ENCODE data around the gene ZMIZ1. TPM values are rescaled to one million over a fixed set of nuclear protein-coding genes. Genes with fewer than 3 reads are reported as not detected.

ZMIZ1 gene
- polyA plus RNA-seq, 3 donors, result 3.3 to 64.6 (median 8.9) TPM

DNA sequence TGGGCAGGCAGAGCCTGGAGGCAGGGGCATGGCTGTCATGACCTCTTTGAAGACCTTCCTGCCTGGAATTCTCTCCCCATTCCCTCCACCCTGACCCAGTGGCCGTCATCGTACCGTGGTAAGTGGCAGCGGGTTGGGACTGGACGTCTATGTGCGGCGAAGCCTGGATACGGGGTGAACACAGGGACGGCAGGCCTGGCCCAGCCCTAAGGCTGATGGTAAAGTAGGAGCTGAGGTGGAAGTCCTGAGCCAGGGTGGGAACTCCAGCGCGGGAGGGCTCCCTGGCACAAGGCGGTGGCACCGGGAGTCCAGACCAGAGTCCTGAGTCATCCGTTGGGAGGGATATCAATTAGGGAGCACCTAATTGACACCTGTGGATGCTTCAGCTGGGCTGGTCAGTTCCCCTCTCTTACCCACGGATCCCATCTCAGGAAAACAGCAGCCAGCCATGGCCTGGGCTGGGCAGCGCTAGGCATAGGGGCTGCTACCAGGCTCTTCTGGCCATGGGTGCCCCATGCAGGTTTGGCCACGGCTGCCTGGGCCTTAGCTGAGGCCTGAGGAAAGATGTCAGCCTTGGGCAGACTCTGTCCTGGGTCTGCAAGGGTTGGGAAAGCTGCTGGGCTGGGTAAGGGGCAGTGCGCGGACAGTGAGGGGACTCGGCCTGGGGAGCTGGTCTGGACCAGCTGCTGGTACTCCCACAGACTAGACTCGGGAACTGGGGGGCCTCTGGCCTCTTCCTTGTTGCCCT, 281.8 kb downstream of the ZMIZ1 start:
- Histone ChIP-seq H3K79me2 (ENCODE audit: insufficient read depth, low read length) (peaks cover 84% of the 10 kb centered on the region), H3K27me3 (ENCODE audit: control insufficient read depth in 2 of 2, insufficient read depth in 2 of 2, low read length in 2 of 2) (no peaks in the 10 kb centered on the region), H3K36me3 (replicated peaks in 1 of 2; ENCODE audit: control insufficient read depth in 1 of 2, insufficient read depth in 2 of 2, low read length in 2 of 2) (peaks cover 63 to 70% of the 10 kb centered on the region in 2 donors), H3K27ac (ENCODE audit: low read depth in 1 of 2, low read length in 2 of 2) (peak overlapping the region; percentile 4 to 99), H3K4me1 (ENCODE audit: control insufficient read depth in 1 of 2, insufficient read depth in 2 of 2, low read length in 2 of 2) (peaks cover 92 to 96% of the 10 kb centered on the region in 2 donors), H3K4me3 (replicated peaks in 1 of 3; ENCODE audit: low read depth in 2 of 3, low read length in 3 of 3) (peak overlapping the region in 1 of 3 experiments; percentile 83), H3K9ac (ENCODE audit: insufficient read depth, low read length, poor library complexity, severe bottlenecking) (no peak overlapping the region), H3K9me3 (replicated peaks in 1 of 2; ENCODE audit: control insufficient read depth in 1 of 2, insufficient read depth in 1 of 2, low read length in 2 of 2) (no peaks in the 10 kb centered on the region), H3K4me2 (replicated peaks; ENCODE audit: extremely low read depth, low read length, poor library complexity, severe bottlenecking) (peak overlapping the region; percentile 82), H4K20me1 (ENCODE audit: insufficient read depth, low read length) (peaks cover 82% of the 10 kb centered on the region), H2AFZ (ENCODE audit: insufficient read depth, low read depth, low read length, poor library complexity, severe bottlenecking) (no peak overlapping the region)
- H3K27me3 Mint-ChIP-seq (ENCODE audit: low read depth in 3 of 3), result peaks cover 0 to 4% (median 3%) of the 10 kb centered on the region in 3 donors
- intact Hi-C loops (cut with micrococcal nuclease), result loop anchor here (5.0 to 10.0 kb wide), 2 partner anchors 33 to 106 kb away; no protein-coding TSS in a partner anchor
- peak overlapping the region in 1 of 2 donors; percentile 92 for H3K4me3 Mint-ChIP-seq
- H3K36me3 Mint-ChIP-seq, result peaks cover 71% of the 10 kb centered on the region in 2 donors
- peak overlapping the region; percentile 15 to 98 (median 96) for H3K27ac Mint-ChIP-seq
- H3K9me3 Mint-ChIP-seq, result peaks cover 0 to 2% (median 0%) of the 10 kb centered on the region in 7 donors
- TF ChIP-seq, protein P1, sequence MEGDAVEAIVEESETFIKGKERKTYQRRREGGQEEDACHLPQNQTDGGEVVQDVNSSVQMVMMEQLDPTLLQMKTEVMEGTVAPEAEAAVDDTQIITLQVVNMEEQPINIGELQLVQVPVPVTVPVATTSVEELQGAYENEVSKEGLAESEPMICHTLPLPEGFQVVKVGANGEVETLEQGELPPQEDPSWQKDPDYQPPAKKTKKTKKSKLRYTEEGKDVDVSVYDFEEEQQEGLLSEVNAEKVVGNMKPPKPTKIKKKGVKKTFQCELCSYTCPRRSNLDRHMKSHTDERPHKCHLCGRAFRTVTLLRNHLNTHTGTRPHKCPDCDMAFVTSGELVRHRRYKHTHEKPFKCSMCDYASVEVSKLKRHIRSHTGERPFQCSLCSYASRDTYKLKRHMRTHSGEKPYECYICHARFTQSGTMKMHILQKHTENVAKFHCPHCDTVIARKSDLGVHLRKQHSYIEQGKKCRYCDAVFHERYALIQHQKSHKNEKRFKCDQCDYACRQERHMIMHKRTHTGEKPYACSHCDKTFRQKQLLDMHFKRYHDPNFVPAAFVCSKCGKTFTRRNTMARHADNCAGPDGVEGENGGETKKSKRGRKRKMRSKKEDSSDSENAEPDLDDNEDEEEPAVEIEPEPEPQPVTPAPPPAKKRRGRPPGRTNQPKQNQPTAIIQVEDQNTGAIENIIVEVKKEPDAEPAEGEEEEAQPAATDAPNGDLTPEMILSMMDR (IDR thresholded peaks at IDR 0.05), result no peak
- peaks cover 82% of the 10 kb centered on the region for H3K4me1 Mint-ChIP-seq
- WGBS (ENCODE audit: insufficient coverage), result 91% methylated on average over 17 of the region's 21 CpGs
- peak in 1 of 3 donors; percentile 7 for DNase-seq

DNA sequence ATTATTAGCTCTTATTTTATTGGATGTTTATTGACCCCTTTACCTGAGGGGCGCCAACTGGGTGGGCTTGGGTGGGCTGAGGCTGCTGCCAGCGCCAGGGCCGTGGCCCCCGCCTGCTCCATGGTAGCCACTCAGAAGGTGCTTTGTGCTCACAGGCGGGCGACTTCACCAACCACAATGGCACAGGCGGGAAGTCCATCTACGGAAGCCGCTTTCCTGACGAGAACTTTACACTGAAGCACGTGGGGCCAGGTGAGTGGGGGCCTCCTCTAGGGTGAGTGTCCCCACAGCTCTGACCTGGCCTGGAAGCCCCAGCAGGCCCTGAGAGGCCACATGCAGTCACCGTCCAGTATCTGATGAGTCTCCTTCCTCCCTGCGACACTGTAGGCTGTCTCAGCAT, 282.6 kb downstream of the ZMIZ1 start:
- Histone ChIP-seq H3K27me3 (ENCODE audit: control insufficient read depth in 2 of 2, insufficient read depth in 2 of 2, low read length in 2 of 2) (no peaks in the 10 kb centered on the region), H4K20me1 (ENCODE audit: insufficient read depth, low read length) (peaks cover 90% of the 10 kb centered on the region), H3K4me3 (replicated peaks in 1 of 3; ENCODE audit: low read depth in 2 of 3, low read length in 3 of 3) (peak overlapping the region in 1 of 3 experiments; percentile 37), H3K79me2 (ENCODE audit: insufficient read depth, low read length) (peaks cover 84% of the 10 kb centered on the region), H3K9me3 (replicated peaks in 1 of 2; ENCODE audit: control insufficient read depth in 1 of 2, insufficient read depth in 1 of 2, low read length in 2 of 2) (no peaks in the 10 kb centered on the region), H3K36me3 (replicated peaks in 1 of 2; ENCODE audit: control insufficient read depth in 1 of 2, insufficient read depth in 2 of 2, low read length in 2 of 2) (peaks cover 63 to 71% of the 10 kb centered on the region in 2 donors), H3K4me1 (ENCODE audit: control insufficient read depth in 1 of 2, insufficient read depth in 2 of 2, low read length in 2 of 2) (peaks cover 92 to 98% of the 10 kb centered on the region in 2 donors), H3K9ac (ENCODE audit: insufficient read depth, low read length, poor library complexity, severe bottlenecking) (no peak overlapping the region), H3K4me2 (replicated peaks; ENCODE audit: extremely low read depth, low read length, poor library complexity, severe bottlenecking) (peak overlapping the region; percentile 19), H2AFZ (ENCODE audit: insufficient read depth, low read depth, low read length, poor library complexity, severe bottlenecking) (no peak overlapping the region), H3K27ac (ENCODE audit: low read depth in 1 of 2, low read length in 2 of 2) (peak overlapping the region in 1 of 2 donors; percentile 74)
- peak in 1 of 3 donors; percentile 20 for DNase-seq
- 80% methylated on average over 10 of the region's 13 CpGs for WGBS (ENCODE audit: insufficient coverage)
- Mint-ChIP-seq H3K27ac (peak overlapping the region in 6 of 7 donors; percentile 54 to 93 (median 78)), H3K27me3 (ENCODE audit: low read depth in 3 of 3) (peaks cover 0 to 4% (median 3%) of the 10 kb centered on the region in 3 donors), H3K4me3 (no peak overlapping the region), H3K4me1 (peaks cover 83% of the 10 kb centered on the region), H3K36me3 (peaks cover 73 to 76% of the 10 kb centered on the region in 2 donors), H3K9me3 (peaks cover 0 to 1% (median 0%) of the 10 kb centered on the region in 7 donors)
- intact Hi-C loops (cut with micrococcal nuclease), result loop anchor here (5.0 to 10.0 kb wide), 2 partner anchors 34 to 107 kb away; no protein-coding TSS in a partner anchor
- TF ChIP-seq, protein P1 (IDR thresholded peaks at IDR 0.05), result no peak
